Tibial nerve (tissue), 4 donors: Measurements from ENCODE around the gene ANO7. TPM values are rescaled to one million over a fixed set of nuclear protein-coding genes. Genes with fewer than 3 reads are reported as not detected.

Experiments used
- DNase-seq, 2 donors: peaks; one replicate each; pipeline ENCODE4 v3.0.0-alpha.2; 2019; ENCODE audit warnings: low spot score in 2 of 2
- H3K27ac ChIP-seq, 4 donors: fragments of 200-600 bp; sonication (generic) in 3 of 4; one replicate each; pipeline ENCODE4 v1.5.1; 2017 to 2019; ENCODE audit warnings: mild to moderate bottlenecking in 1 of 4
- H3K27me3 ChIP-seq, 2 donors: fragments of 200-600 bp; sonication (generic) in 1 of 2; one replicate each; pipeline versions ENCODE4 v1.5.1 to v1.6.0; 2017 to 2019
- H3K36me3 ChIP-seq, 3 donors: fragments of 200-600 bp; sonication (generic); one replicate each; pipeline ENCODE4 v1.5.1; 2018 to 2019
- H3K4me1 ChIP-seq, 4 donors: fragments of 200-600 bp; sonication (generic) in 3 of 4; one replicate each; pipeline ENCODE4 v1.5.1; 2017 to 2019
- H3K4me3 ChIP-seq, 4 donors: fragments of 200-600 bp; sonication (generic) in 3 of 4; one replicate each; pipeline ENCODE4 v1.5.1; 2017 to 2019; ENCODE audit warnings: mild to moderate bottlenecking in 1 of 4, moderate library complexity in 1 of 4
- H3K9me3 ChIP-seq, 4 donors: fragments of 200-600 bp; sonication (generic) in 3 of 4; one replicate each; pipeline ENCODE4 v1.5.1; 2017 to 2019
- CTCF ChIP-seq, 5 experiments: fragments of 200-600 bp in 3 of 5; fragments of 450-650 bp in 2 of 5; sonication (generic) in 3 of 5; IDR thresholded peaks; one replicate each; pipeline ENCODE4 v1.5.1; 2016 to 2019; ENCODE audit warnings: antibody characterized with exemption in 5 of 5, mild to moderate bottlenecking in 3 of 5, moderate library complexity in 2 of 5
- EP300 ChIP-seq, 2 donors: sonication (generic); formaldehyde crosslinking; IDR thresholded peaks; one replicate each; pipeline ENCODE4 v1.6.1; 2017; ENCODE audit warnings: antibody characterized with exemption in 2 of 2, mild to moderate bottlenecking in 1 of 2
- POLR2A ChIP-seq, 2 donors: fragments of 450-650 bp; IDR thresholded peaks; one replicate each; pipeline ENCODE4 v1.6.1; 2017; ENCODE audit warnings: antibody characterized with exemption in 2 of 2, mild to moderate bottlenecking in 2 of 2, moderate library complexity in 2 of 2
- WGBS, 2 donors: methylation state at CpG; one replicate each; pipeline ENCODE4 v1.1.5; 2018; 5-methylcytosine and 5-hydroxymethylcytosine counted together
- total RNA-seq, 4 donors: library from RNA; depleted of rRNA; stranded (reverse); fragments of >200 nt; gene quantifications; one replicate each; pipeline ENCODE4 v1.1.0, GENCODE V29; 2016

ANO7 gene
- total RNA-seq, 4 donors from 2014 or later: 0.42 to 1.2 (median 0.51) TPM

GRCh38 chr2:241260911-241261310 lies 72.4 kb downstream of the ANO7 start:
- no peak for DNase-seq
- H3K36me3 ChIP-seq: peaks cover 11 to 95% (median 34%) of the 10 kb centered on the region in 3 donors

GRCh38 chr2:241261628-241262027 lies 73.2 kb downstream of the ANO7 start:
- no peaks in the 10 kb centered on the region for H3K27me3 ChIP-seq
- H3K4me1 ChIP-seq: no peaks in the 10 kb centered on the region
- H3K27ac ChIP-seq: no peak overlapping the region
- TF ChIP-seq EP300 (IDR thresholded peaks at IDR 0.05) (no peak), POLR2A (IDR thresholded peaks at IDR 0.05) (no peak), CTCF (IDR thresholded peaks at IDR 0.05) (no peak)
- no peak for DNase-seq
- no peak overlapping the region for H3K4me3 ChIP-seq
- 86 to 90% methylated on average over 4 of the region's 4 CpGs for WGBS, 2 donors
- H3K36me3 ChIP-seq: peaks cover 9 to 95% (median 27%) of the 10 kb centered on the region in 3 donors
- no peaks in the 10 kb centered on the region for H3K9me3 ChIP-seq

More at GRCh38 chr2:241260911-241261310, 72.4 kb downstream of the ANO7 start:
- no peaks in the 10 kb centered on the region for H3K9me3 ChIP-seq
- H3K27ac ChIP-seq: no peak overlapping the region
- no peak for TF ChIP-seq CTCF (IDR thresholded peaks at IDR 0.05)
- no peak for TF ChIP-seq EP300 (IDR thresholded peaks at IDR 0.05)
- TF ChIP-seq POLR2A (IDR thresholded peaks at IDR 0.05): no peak
- H3K4me3 ChIP-seq: no peak overlapping the region
- WGBS, 2 donors: 91 to 94% methylated on average over 3 of the region's 3 CpGs
- no peaks in the 10 kb centered on the region for H3K4me1 ChIP-seq
- H3K27me3 ChIP-seq: no peaks in the 10 kb centered on the region

GRCh38 chr2:241263061-241263460 lies 74.6 kb downstream of the ANO7 start:
- TF ChIP-seq EP300 (IDR thresholded peaks at IDR 0.05) (no peak), POLR2A (IDR thresholded peaks at IDR 0.05) (no peak), CTCF (IDR thresholded peaks at IDR 0.05) (no peak)
- H3K36me3 ChIP-seq: peaks cover 9 to 99% (median 21%) of the 10 kb centered on the region in 3 donors
- no peak overlapping the region for H3K27ac ChIP-seq
- H3K9me3 ChIP-seq: no peaks in the 10 kb centered on the region
- WGBS, 2 donors: 79 to 83% methylated on average over 7 of the region's 7 CpGs
- no peak overlapping the region for H3K4me3 ChIP-seq
- peaks cover 0 to 2% (median 0%) of the 10 kb centered on the region in 4 donors for H3K4me1 ChIP-seq
- H3K27me3 ChIP-seq: no peaks in the 10 kb centered on the region
- no peak for DNase-seq

GRCh38 chr2:241265506-241265905 lies 77.0 kb downstream of the ANO7 start:
- Histone ChIP-seq H3K4me3 (no peak overlapping the region), H3K9me3 (no peaks in the 10 kb centered on the region), H3K27me3 (no peaks in the 10 kb centered on the region), H3K27ac (no peak overlapping the region), H3K4me1 (peaks cover 0 to 26% (median under 1%) of the 10 kb centered on the region in 4 donors), H3K36me3 (peaks cover 9 to 78% (median 21%) of the 10 kb centered on the region in 3 donors)
- TF ChIP-seq POLR2A (IDR thresholded peaks at IDR 0.05) (no peak), CTCF (IDR thresholded peaks at IDR 0.05) (no peak), EP300 (IDR thresholded peaks at IDR 0.05) (no peak)
- no peak for DNase-seq
- WGBS, 2 donors: 91 to 94% methylated on average over 5 of the region's 5 CpGs

- Histone ChIP-seq H3K27ac (no peak overlapping the region), H3K27me3 (no peaks in the 10 kb centered on the region), H3K36me3 (peaks cover 6 to 58% (median 17%) of the 10 kb centered on the region in 3 donors), H3K4me1 (peaks cover 0 to 38% (median 12%) of the 10 kb centered on the region in 4 donors), H3K4me3 (no peak overlapping the region), H3K9me3 (no peaks in the 10 kb centered on the region)
- no peak for TF ChIP-seq POLR2A (IDR thresholded peaks at IDR 0.05)
- TF ChIP-seq CTCF (IDR thresholded peaks at IDR 0.05): no peak
- no peak for TF ChIP-seq EP300 (IDR thresholded peaks at IDR 0.05)
- 79 to 80% methylated on average over 12 of the region's 12 CpGs for WGBS, 2 donors
- DNase-seq: no peak
Measured at GRCh38 chr2:241267249-241268067, 79.0 kb downstream of the ANO7 start.
